HG02973 (cell line): ENCODE measurements around the gene GSPT2.
"Not testable (repeated sequence)": the region's sequence is repeated elsewhere in the genome, so short reads cannot be mapped to it uniquely, and the experiment has no call there.

Experiments used
- ATAC-seq: cut with Tn5 transposase; IDR thresholded peaks from one replicate; pipeline ENCODE4 v1.9.1; 2021; ENCODE audit warnings: moderate library complexity; ENCODE audit not compliant: unreplicated experiment

Gene GSPT2

DNA sequence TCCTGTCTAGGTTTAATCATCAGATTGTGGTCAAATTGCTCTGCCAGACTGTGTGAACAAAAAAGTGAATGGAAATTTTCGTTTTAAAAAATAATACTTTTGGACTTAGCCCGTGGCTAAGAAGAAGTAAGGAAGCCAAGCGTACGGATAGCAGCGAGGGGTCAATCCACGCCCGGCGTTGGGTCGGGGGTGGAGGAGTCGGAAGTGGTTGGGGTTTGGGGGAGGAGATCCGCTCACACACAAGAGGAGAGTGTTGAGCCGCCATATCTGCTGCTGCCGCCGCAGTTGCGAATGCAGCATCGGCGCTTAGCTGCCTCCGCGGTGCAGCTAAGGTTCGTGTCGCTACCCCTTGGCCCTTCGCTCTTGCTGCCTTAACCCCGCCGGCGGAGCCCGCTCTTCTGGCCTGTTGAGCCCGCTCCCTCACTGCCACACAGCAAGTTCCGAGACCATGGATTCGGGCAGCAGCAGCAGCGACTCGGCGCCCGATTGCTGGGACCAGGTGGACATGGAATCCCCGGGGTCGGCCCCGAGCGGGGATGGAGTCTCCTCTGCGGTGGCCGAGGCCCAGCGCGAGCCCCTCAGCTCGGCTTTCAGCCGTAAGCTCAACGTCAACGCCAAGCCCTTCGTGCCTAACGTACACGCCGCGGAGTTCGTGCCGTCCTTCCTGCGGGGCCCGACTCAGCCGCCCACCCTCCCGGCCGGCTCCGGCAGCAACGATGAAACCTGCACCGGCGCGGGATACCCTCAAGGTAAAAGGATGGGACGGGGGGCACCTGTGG lies at the start of gene GSPT2:
Gene GSPT2, plus strand, starts transcription at position 264 of the 779 bp plus-strand sequence. Its CDS starts 185 bp downstream, at position 449.
- ATAC-seq: peak; percentile 95

DNA sequence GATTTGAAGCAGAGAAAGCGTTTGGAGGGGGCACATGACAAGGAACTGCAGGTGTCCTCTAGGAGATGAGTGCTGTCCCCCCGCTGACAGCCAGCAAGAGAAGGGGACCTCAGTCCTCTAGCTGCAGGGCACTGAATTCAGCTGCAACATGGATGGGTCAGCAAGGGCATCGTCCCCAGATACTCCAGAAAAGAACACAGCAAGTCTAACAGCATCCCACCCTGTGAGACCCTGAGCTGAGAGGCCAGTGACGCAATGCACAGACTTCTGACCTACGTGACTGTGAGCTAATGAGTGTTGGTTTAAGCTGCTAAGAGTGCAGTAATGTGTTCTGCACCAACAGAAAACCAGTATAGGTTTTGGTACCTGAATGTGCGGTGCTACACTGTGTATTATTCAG lies 49.0 kb upstream of the GSPT2 start:
- ATAC-seq: no peak

DNA sequence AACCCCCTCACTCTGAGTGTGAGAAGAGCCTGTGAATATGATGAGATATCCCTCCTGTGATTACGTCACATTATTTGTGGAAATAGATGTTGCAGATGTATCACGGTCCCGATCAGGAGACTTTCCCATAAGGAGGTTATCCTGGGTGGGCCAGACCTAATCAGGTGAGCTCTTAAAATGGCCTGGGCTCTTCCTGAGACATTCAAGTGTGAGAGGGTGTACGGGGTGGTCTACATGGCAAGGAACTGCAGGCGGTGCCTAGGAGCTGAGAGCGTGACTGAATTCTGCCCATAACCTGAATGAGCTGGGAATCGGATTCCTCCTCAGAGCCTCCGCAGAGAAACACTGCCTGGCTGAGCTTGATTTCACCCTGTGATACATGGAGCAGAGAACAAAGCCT lies 45.8 kb upstream of the GSPT2 start:
- ATAC-seq: no peak

DNA sequence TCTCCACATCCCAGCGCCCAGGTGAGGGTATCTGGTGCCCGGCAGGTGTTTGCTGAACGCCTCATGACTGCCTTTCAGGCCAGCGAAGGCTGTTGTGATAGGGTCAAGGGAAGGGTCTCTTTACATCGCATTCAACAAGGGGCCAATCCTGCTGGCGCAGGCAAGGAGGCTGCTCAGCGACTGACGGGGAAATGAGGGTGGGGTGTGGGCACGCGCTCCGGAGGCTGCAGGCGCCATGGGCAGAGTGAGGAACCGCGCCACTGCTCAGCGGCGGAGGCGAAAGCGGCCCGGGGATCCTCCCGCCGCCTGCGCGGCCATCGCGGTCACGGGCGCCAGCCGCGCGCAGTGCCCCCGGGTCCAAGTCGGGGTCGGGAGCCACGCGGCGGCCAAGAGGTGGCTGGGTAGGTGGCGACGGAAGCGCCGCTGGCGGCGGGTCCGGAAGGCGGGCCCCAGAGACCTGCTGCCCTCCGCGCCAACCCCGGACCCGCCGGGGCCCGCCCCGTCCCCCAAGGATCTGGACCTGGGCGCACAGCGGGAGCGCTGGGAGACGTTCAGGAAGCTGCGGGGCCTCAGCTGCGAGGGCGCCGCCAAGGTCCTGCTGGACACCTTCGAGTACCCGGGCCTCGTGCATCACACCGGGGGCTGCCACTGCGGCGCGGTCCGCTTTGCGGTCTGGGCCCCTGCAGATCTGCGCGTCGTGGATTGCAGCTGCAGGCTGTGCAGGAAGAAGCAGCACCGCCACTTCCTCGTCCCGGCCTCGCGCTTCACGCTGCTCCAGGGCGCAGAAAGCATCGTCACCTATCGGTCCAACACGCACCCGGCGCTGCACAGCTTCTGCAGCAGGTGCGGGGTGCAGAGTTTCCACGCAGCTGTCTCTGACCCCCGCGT lies 32.7 kb upstream of the GSPT2 start, which contains the start of gene CENPVL1:
Gene CENPVL1, plus strand, starts transcription at position 236 of the 888 bp plus-strand sequence. Its CDS starts 0 bp downstream, at position 236.
- ATAC-seq: not testable (repeated sequence)

DNA sequence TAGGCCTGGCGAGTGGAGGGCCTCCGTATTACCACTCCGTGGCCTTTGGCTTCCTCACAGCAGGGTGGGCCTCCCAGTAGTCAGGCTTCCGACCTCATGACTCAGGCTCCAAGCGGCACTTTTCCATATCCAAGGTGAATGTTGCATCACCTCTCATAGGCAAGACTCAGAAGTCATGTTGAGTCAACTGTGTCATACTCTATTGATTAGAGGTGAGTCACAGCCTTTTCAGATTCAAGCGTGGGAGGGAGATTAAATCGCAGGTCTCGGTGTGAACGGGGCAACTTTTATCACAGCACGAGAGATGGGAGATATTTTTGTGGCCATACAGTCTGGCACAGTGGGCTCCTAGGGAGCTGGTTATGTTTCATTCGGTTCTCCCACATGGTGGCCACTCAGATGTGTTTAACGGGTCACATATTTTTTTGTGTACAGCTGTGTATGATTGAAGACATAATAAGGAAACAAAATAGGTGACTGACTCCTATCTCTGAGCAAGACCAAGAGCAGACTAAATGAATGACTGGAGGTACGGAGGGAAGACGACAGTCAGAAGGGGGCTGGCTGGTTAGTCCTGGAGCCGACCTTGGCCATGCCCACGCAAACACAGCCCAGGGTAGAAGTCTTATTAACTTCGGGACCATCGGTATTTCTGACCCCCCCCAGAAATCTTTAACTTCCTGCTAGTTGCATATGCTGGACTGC lies 30.1 kb upstream of the GSPT2 start:
- not testable (repeated sequence) for ATAC-seq

DNA sequence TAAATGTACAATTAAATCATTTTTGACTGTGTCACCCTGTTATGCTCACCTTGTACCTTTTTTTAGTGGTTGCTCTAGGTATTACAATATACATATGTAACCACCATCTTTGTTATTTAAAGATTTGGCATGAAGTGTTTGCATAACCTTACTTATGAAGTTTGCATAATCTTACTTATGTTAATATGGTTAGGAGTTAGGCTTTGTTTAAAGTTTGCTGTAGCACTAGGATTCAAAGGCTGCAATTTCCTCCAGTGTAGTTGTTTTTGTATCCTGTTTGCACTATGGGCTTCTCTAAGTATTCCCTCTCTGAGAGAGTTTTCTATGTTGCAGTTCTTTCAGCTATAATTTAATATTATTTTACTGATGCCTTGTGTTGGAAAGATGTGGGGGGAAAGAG lies 15.0 kb upstream of the GSPT2 start:
- ATAC-seq: no peak

DNA sequence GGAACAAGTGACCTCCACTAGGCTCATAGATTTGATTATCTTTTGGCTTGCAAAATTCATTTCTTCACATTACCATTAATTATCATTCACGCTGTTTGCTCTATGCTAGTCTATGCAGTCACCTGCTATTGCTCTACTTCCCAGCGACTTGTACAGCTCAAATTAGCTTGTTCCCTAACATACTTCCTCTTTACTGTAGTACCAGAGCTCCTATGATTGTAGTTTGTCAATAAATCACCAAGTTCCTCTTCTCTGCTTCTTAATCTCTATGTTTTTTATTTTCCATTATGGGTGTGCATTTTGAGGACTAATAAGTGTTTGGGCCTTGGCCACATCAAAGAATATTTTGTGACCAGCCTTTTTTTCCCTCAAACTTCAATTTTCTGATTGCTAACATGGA lies 6.2 kb upstream of the GSPT2 start:
- no peak for ATAC-seq

DNA sequence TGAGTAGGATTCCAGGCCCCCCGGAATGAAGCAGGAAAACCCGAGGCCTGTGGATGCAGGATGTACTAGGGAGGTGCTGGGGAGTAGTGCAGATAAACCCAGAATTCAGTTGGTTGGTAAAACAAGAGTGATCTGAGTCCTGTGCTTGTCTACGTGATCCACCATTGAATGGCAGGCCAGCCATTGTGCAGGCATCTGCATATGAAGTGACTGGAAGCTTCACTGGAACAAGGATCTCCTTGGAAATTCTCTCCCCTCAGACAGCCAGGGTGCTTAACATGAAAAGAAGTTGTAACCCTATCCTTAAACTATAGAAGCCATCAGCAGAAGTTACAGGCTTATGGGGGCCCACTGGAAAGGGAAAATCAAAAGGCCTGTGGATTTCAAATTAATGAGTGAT lies 656 bp upstream of the GSPT2 start:
- no peak for ATAC-seq

DNA sequence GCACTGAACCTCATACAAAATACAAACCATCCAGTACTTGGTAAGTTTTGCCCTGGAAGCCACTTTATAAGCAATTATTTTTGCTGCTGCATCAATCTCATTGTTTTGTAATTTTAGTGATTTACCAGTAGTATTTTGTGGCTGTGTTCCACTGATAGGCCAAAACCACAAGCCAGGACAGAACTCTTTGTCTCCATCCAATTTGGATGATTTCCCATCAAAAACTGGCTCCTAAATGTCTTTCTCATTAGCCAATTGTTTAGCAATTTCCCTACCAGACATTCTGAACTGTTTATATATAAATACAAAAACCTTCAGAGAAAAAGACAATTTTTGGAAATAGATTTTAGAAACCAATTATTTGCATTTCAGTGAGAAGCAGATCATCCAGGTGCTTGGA lies 4.4 kb downstream of the GSPT2 start:
- ATAC-seq: no peak

DNA sequence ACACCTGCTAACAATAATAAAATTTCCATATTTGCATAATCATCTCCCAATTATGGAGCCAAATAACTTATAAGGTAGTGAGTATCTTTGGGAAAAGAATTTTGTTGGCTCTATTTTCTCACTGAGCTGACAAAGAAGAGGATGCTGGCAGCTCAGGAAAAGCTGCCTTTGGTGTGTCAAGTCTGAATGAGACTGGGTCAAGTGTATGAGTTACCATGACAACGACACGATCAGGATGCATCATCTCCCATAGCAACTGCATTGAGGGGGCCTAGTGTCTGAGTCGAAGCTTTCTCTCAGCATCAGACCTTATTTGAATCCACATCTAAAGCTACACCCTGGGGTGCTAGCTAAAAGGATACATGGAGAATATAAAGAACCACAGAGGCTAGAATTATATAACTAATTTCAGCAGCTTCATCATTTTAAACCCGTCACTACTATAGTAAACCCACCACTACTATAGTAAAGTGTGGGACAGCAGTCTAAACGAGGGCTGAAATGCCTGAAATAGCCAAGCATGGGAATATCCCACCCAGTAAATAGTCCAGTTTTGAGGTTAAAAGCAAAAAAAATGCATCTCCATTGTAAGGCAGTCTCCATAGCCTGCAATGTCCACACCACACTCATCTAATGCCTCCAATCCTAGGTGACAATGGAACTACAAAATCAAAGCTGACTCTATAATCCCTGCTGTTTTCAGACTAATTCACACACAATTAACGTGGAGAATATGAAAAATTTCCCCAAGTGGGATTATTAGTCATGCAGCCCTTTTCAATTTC lies 16.0 kb downstream of the GSPT2 start:
- ATAC-seq: no peak

DNA sequence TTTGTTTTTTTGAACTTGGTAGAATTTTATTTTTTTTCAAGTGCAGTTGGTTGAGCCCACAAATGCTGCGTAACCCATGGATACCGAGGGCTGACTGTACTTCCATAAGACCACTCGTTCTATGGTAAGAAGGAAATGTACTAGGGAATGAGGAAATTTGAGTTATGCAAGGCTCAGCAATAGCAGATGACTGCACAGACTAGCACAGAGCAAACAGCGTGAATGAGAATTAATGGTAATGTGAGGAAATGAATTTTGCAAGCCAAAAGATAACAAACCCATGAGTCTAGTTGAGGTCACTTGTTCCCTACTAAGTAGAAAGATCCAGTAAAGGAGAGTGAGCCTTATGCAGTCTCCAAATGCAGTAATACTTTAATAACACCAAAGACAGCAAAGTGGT lies 17.4 kb downstream of the GSPT2 start:
- ATAC-seq: no peak

DNA sequence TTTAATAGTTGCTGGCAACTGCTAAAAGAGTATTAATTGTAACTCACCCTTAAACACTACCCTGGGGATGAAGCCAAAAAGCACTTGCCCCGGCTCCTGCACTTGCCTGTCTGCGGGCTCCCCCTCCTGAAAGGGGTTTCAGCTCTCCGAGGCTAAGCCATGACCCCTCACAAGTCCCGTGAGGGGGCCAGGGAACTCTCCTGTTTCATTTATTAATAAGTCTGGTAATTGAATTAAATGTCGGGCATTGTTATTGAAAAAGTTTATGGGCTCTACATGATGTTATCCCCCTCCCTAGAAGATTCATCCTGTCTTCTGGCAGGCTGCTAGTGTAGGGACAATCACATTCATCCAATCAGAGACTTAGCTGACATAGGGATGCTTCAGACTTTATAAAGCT lies 23.3 kb downstream of the GSPT2 start:
- ATAC-seq: no peak

DNA sequence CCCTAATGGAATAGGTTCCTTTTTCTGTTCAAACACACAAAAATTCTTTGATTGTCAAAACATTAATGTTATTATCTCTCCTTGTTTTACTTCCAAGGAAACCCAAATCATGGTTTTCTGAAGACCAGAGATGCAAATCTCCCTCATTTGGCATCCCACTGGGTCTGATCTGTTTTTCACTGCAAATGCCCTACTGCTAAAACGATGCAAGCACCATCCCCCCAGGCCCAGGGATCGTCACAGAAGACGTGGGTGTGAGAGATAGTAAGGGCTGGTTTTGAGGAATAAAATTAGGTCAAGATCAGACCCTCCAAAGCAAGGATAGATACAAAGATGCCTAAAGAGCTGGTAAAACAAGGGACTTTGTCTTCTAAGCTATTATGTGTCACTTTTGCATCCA lies 33.6 kb downstream of the GSPT2 start:
- no peak for ATAC-seq

DNA sequence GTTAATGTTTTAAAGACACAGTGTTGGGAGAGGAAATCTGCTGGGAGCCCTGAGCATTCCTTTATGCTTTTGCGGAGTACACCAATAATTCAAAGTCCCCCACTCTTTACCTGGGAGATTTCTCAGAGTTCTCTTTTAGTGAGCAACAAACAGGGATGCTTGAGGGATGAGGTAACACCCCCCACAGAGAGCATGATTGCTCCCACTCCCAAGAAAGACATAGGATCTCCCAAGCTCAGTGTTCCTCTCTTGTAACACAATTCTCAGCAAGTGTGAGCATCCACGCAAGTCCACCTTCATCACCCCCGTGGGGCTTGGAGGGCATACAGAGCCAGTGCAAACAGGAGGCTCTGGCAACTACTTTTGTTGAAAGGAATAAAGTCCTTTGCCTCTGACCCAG lies 36.1 kb downstream of the GSPT2 start:
- no peak for ATAC-seq

DNA sequence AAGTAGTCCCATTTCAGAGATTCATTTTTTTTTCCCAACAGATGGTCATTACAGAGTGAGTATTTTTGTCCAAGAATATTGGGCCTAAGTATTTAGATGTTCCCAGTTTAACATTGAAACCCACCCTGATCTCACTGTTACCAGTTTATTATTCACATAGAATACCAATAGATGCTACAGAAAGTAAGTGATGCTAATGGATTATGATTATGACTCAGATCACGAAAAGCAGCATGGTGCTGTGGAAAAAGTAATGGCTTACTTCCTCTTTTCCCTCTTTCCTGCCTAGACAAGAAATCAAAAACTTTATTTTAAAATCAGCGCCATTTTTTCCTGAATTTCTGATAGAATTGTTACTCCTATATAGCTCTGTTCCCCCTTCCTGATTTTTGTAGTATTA lies 51.9 kb downstream of the GSPT2 start:
- ATAC-seq: no peak
